ENCODE results near the gene SFRP2.

SFRP2 gene

GRCh38 chr4:153773236-153773690, 15.6 kb downstream of the SFRP2 start:
- DNase-seq = no peak

GRCh38 chr4:153771046-153771445, 17.8 kb downstream of the SFRP2 start:
- DNase-seq = no peak

- no peak for DNase-seq
Observed at GRCh38 chr4:153766758-153767157, 22.1 kb downstream of the SFRP2 start.

DNA sequence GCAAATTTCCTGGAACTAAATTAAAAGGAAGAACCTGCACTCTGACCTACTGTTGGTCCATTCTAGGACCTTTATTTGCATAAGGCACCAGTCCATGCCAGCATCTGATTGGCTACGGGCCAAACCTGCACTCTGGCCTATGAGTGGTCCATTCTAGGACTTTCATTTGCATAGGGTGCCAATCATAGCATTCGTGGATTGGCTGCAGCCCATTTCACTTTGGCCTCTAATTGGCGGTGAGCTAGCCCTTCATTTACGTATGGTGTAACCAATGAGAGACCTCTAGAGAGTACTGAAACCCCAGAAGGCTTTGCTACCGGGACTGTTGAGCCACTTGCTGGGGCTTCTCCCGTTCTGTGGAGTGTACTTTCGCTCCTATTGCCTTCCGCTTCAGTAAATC, 23.0 kb downstream of the SFRP2 start:
- no peak for DNase-seq

- no peak for DNase-seq
Observed at GRCh38 chr4:153764601-153765368, 24.1 kb downstream of the SFRP2 start.

DNA sequence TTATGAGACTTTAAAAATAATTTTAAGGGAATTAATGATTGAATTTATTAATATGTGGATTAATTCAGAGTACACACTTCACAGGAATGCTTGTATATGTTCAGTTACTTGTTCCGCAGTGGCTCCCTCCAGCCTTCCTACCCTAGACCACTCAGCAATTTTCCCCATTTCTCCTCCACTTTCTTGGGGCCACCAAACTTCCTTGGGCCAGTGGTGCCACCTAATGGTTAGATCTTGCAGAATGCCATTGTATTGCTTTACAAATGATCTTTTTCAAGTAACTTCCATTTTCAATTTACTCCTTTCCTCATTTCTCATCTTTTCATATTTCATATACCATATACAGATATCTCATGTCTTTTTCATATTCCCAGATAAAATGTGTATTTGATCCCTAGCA, 25.5 kb downstream of the SFRP2 start:
- DNase-seq = no peak

- DNase-seq = peak in 30 of 58 donors; percentile 7 to 71 (median 34)
Observed at GRCh38 chr4:153759407-153760316, 29.2 kb downstream of the SFRP2 start, which contains the start of gene RNF175. Gene RNF175, minus strand, starts transcription at chr4:153760024. Its CDS starts 162 bp downstream, at chr4:153759862.

GRCh38 chr4:153758688-153759406, 30.0 kb downstream of the SFRP2 start:
- peak in 11 of 58 donors; percentile 8 to 71 (median 32) for DNase-seq

GRCh38 chr4:153758136-153758535, 30.7 kb downstream of the SFRP2 start:
- no peak for DNase-seq

DNA sequence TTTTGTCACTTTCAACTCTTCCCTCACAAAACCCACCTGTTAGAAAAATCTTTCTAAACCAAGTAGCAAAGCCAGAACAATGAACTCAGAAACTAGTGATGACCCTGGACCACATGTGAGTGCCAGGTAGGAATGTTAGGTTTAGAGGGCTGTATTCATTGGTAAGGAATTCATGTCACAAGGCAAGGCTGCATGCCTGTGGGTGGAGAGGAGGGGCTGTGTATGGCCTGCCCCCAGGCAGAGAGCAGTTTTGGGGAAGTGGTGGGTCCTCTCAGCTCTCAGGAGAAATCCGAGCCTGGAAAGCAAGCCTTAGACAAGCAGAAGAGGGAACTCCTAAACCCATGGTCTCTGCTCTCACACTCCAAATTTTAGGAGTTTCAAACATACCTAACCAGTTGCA, 31.5 kb downstream of the SFRP2 start:
- peak in 1 of 58 donors; percentile 4 for DNase-seq

GRCh38 chr4:153755186-153755585, 33.7 kb downstream of the SFRP2 start:
- no peak for DNase-seq

- peak in 47 of 58 donors; percentile 1 to 79 (median 37) for DNase-seq
Observed at GRCh38 chr4:153750197-153750817, 38.6 kb downstream of the SFRP2 start.

DNA sequence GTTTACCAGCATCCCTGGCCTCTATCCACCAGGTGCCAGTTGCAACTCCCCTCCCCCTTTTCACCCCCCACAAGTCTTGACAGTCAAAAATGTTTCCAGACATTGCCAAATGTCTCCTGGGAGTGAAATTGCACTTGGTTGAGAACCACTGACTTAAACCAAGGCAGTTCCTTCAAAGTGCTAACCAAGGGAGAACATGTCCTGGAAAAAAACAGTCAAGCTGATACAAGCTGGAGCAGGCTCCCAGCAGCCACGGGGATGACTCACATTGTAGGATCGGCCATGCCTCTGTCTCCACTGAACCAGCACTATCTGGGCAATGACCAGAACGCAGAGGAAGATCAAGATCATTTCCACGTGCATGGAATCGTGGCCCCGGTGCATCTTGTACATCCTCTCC, 40.5 kb downstream of the SFRP2 start:
- DNase-seq = peak in 1 of 58 donors; percentile 3

DNA sequence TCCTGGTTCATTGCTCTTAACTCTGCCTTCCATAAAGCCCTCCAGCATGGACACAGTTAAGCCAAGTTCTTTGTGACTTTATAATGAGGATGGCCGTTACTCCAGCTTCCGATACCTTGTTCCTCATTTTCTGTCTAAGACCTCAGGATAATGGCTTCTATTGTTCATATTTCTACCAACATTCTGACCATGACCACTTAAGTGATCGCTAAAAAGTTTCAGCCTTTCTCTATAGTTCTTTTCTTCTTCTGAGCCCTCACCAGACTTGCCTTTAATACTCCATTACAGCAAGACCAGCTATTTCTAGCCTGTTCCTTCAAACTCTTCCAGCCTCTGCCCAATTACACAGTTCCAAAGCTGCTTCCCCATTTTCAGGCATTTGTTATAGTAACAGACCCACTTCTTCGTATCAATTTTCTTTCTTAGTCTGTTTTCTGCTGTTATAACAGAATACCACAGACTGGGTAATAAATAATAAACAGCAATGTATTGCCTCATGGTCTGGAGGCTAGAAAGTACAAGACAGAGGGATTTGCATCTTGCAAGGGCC, 41.4 kb downstream of the SFRP2 start:
- no peak for DNase-seq

- DNase-seq = no peak
Observed at GRCh38 chr4:153745651-153746050, 43.2 kb downstream of the SFRP2 start.

DNA sequence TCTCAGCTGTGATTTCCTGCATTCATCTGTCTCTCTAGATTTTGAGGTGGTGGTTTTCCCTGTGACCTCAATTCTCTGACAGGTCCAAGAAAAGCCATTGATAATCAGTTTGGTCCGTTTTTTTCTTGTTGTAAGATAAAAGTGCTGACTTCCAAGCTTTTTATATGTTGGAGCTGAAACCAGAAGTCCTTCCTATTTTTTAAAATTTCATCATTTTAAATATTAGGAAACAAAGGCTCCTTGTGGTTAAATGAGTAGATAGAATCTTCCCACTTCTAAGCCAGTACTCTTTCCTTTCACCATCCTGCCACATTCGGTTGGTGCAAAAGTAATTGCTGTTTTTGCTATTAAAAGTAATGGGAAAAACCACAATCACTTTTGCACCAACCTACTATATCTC, 47.3 kb downstream of the SFRP2 start:
- DNase-seq = no peak

DNA sequence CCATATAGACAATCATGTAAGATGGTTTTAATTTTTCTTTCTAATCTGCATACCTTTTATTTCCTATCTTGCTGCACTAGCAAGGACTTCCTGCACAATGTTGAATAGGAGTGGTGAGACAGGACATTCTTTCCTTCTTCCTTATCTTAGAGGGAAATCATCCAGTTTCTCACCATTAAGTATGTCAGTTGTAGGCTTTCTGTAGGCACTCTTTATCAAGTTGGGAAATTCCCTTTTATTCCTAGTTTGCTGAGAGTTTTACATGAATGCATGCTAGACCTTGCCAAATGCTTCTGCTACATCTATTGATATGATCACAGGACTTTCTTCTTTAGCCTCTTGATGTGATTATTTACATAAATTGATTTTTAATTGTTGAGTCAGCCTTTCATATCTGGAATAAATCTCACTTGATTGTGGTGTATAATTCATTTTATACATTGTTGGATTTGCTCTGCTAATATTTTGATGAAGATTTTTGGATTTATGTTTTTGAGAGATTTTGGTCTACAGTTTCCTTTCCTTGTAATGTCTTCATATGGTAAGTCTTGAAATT, 52.9 kb downstream of the SFRP2 start:
- no peak for DNase-seq

- no peak for DNase-seq
Observed at GRCh38 chr4:153733751-153734448, 55.0 kb downstream of the SFRP2 start.

DNA sequence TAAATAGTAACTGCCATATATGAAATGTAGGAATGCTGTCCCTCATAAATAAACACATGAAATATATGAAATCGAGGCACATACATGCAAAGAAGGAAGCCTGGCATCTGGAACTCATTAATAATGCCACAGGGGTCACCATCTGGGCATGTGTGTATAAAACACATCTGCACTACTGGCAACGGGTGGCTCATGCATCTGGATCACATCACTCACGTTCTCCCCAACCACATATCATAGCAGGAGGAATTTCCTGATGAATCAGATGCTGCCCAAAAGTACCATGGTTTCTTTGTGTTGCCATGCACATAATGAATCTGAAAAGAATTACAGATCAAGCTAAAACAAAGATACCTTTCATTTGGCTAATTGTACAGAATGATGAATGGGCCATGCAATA, 57.6 kb downstream of the SFRP2 start:
- DNase-seq = no peak
